Measurements from ENCODE around the gene LPGAT1.

- no peak for TF ChIP-seq CTCF (IDR thresholded peaks at IDR 0.05)
- no peak for TF ChIP-seq ZFX (IDR thresholded peaks at IDR 0.05; ENCODE audit: borderline replicate concordance)
Observed at GRCh38 chr1:211710566-211711314, 119.8 kb downstream of the LPGAT1 start.
